ENCODE data around the gene EPN3.

DNA sequence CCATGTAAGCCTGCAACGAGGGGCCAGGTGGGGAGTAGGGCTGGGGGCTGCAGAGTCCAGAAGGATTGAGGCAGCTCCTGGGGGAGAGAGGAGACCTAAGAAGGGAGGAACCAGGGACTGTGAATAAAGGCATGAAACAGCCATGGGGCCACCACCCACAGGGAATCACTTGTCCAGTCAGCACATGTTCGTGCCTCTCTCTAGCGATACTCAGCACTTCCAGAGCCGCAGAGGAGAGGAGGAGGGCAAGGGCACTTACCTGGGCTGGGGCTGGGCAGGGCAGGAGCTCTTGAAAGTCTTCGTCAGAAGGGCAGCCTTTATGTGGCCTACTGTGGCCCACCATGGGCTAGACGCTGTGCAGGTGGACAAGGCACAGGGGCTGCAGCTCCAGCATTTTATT is 52.2 kb downstream of the EPN3 start:
- TF ChIP-seq POLR2AphosphoS5 (IDR thresholded peaks at IDR 0.05; ENCODE audit: low read depth) (no peak), EZH2phosphoT487 (IDR thresholded peaks at IDR 0.05; ENCODE audit: unreplicated experiment) (no peak), EZH2 (IDR thresholded peaks at IDR 0.05; ENCODE audit: low read depth, unreplicated experiment) (no peak)
- TF ChIP-seq, protein P1, sequence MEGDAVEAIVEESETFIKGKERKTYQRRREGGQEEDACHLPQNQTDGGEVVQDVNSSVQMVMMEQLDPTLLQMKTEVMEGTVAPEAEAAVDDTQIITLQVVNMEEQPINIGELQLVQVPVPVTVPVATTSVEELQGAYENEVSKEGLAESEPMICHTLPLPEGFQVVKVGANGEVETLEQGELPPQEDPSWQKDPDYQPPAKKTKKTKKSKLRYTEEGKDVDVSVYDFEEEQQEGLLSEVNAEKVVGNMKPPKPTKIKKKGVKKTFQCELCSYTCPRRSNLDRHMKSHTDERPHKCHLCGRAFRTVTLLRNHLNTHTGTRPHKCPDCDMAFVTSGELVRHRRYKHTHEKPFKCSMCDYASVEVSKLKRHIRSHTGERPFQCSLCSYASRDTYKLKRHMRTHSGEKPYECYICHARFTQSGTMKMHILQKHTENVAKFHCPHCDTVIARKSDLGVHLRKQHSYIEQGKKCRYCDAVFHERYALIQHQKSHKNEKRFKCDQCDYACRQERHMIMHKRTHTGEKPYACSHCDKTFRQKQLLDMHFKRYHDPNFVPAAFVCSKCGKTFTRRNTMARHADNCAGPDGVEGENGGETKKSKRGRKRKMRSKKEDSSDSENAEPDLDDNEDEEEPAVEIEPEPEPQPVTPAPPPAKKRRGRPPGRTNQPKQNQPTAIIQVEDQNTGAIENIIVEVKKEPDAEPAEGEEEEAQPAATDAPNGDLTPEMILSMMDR (conservative IDR thresholded peaks at IDR 0.05; ENCODE audit: low read depth in 2 of 2): no peak
- TF ChIP-seq, protein P2, sequence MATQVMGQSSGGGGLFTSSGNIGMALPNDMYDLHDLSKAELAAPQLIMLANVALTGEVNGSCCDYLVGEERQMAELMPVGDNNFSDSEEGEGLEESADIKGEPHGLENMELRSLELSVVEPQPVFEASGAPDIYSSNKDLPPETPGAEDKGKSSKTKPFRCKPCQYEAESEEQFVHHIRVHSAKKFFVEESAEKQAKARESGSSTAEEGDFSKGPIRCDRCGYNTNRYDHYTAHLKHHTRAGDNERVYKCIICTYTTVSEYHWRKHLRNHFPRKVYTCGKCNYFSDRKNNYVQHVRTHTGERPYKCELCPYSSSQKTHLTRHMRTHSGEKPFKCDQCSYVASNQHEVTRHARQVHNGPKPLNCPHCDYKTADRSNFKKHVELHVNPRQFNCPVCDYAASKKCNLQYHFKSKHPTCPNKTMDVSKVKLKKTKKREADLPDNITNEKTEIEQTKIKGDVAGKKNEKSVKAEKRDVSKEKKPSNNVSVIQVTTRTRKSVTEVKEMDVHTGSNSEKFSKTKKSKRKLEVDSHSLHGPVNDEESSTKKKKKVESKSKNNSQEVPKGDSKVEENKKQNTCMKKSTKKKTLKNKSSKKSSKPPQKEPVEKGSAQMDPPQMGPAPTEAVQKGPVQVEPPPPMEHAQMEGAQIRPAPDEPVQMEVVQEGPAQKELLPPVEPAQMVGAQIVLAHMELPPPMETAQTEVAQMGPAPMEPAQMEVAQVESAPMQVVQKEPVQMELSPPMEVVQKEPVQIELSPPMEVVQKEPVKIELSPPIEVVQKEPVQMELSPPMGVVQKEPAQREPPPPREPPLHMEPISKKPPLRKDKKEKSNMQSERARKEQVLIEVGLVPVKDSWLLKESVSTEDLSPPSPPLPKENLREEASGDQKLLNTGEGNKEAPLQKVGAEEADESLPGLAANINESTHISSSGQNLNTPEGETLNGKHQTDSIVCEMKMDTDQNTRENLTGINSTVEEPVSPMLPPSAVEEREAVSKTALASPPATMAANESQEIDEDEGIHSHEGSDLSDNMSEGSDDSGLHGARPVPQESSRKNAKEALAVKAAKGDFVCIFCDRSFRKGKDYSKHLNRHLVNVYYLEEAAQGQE (IDR thresholded peaks at IDR 0.05; ENCODE audit: unreplicated experiment): no peak
